Brain microvascular endothelial cell (primary cell): ENCODE measurements around the gene IL12RB1.

Source experiments
- DNase-seq: peaks from one replicate; pipeline ENCODE4 v3.0.0-alpha.2; 2020
- H3K27ac ChIP-seq: fragments of 250-450 bp; sonication (Bioruptor Pico); 2 replicates; pipeline ENCODE4 v1.5.1; 2020; ENCODE audit warnings: mild to moderate bottlenecking, moderate library complexity
- H3K27me3 ChIP-seq: fragments of 250-450 bp; sonication (Bioruptor Pico); replicated peaks from 2 replicates; pipeline ENCODE4 v1.5.1; 2020; ENCODE audit warnings: mild to moderate bottlenecking
- H3K36me3 ChIP-seq: fragments of 250-450 bp; sonication (Bioruptor Pico); replicated peaks from 2 replicates; pipeline ENCODE4 v1.5.1; 2020; ENCODE audit warnings: mild to moderate bottlenecking
- H3K4me3 ChIP-seq: 2 replicates; pipeline ENCODE4 v1.5.1; 2011; ENCODE audit warnings: low read depth, mild to moderate bottlenecking, control low read depth, low read length, moderate library complexity
- in situ Hi-C: cut with HindIII; loops from 2 replicates; pipeline ENCODE4 v1.10.0; 2017; ENCODE audit warnings: low sequenced_read_pairs, low pct_ligation_motif_present
- TF ChIP-seq, protein P1 (sequence below): IDR thresholded peaks from 2 replicates; pipeline ENCODE4 v1.5.1; 2011; ENCODE audit warnings: low read depth, mild to moderate bottlenecking, moderate library complexity, low read length, control low read depth, inconsistent platforms; ENCODE audit errors: missing control alignments

Gene IL12RB1

GRCh38 chr19:18102916-18103542 is 16.3 kb upstream of the IL12RB1 start:
- Histone ChIP-seq H3K4me3 (no peak overlapping the region), H3K27me3 (peaks cover 9% of the 10 kb centered on the region), H3K36me3 (no peaks in the 10 kb centered on the region), H3K27ac (no peak overlapping the region)
- in situ Hi-C loops = no loop called here
- no peak for DNase-seq
- TF ChIP-seq, protein P1, sequence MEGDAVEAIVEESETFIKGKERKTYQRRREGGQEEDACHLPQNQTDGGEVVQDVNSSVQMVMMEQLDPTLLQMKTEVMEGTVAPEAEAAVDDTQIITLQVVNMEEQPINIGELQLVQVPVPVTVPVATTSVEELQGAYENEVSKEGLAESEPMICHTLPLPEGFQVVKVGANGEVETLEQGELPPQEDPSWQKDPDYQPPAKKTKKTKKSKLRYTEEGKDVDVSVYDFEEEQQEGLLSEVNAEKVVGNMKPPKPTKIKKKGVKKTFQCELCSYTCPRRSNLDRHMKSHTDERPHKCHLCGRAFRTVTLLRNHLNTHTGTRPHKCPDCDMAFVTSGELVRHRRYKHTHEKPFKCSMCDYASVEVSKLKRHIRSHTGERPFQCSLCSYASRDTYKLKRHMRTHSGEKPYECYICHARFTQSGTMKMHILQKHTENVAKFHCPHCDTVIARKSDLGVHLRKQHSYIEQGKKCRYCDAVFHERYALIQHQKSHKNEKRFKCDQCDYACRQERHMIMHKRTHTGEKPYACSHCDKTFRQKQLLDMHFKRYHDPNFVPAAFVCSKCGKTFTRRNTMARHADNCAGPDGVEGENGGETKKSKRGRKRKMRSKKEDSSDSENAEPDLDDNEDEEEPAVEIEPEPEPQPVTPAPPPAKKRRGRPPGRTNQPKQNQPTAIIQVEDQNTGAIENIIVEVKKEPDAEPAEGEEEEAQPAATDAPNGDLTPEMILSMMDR = no peak

DNA sequence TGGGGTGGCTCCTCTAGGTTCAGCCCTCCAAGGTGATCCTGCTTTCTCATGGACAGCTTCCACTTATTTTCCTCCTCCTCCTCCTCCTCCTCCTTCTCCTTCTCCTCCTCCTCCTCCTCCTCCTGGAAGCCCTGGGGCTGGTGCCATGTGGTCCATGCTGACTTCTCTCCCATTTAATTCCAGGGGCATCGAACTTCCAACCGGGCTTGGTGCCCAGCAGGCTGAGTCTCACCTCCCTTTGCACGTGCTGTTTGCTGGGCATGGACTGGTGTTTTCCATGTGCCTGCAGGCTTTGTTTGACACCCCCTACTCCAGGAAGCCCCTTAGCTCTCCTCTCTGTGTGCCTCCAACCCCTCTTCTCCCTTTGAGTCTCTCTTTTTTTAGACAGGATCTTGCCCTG is 14.5 kb upstream of the IL12RB1 start:
- in situ Hi-C loops = no loop called here
- H3K36me3 ChIP-seq = no peaks in the 10 kb centered on the region
- DNase-seq = no peak
- no peak overlapping the region for H3K4me3 ChIP-seq
- TF ChIP-seq, protein P1 = no peak
- H3K27me3 ChIP-seq = peaks cover 9% of the 10 kb centered on the region
- H3K27ac ChIP-seq = no peak overlapping the region

GRCh38 chr19:18100710-18101109 is 14.0 kb upstream of the IL12RB1 start:
- DNase-seq = no peak
- no peaks in the 10 kb centered on the region for H3K36me3 ChIP-seq
- in situ Hi-C loops = no loop called here
- no peak overlapping the region for H3K4me3 ChIP-seq
- no peak overlapping the region for H3K27ac ChIP-seq
- H3K27me3 ChIP-seq = peaks cover 9% of the 10 kb centered on the region
- TF ChIP-seq, protein P1 = no peak

GRCh38 chr19:18099623-18099995 is 12.9 kb upstream of the IL12RB1 start:
- TF ChIP-seq, protein P1 = no peak
- no peak overlapping the region for H3K27ac ChIP-seq
- DNase-seq = no peak
- H3K27me3 ChIP-seq = peaks cover 9% of the 10 kb centered on the region
- in situ Hi-C loops = no loop called here
- no peaks in the 10 kb centered on the region for H3K36me3 ChIP-seq
- H3K4me3 ChIP-seq = no peak overlapping the region

DNA sequence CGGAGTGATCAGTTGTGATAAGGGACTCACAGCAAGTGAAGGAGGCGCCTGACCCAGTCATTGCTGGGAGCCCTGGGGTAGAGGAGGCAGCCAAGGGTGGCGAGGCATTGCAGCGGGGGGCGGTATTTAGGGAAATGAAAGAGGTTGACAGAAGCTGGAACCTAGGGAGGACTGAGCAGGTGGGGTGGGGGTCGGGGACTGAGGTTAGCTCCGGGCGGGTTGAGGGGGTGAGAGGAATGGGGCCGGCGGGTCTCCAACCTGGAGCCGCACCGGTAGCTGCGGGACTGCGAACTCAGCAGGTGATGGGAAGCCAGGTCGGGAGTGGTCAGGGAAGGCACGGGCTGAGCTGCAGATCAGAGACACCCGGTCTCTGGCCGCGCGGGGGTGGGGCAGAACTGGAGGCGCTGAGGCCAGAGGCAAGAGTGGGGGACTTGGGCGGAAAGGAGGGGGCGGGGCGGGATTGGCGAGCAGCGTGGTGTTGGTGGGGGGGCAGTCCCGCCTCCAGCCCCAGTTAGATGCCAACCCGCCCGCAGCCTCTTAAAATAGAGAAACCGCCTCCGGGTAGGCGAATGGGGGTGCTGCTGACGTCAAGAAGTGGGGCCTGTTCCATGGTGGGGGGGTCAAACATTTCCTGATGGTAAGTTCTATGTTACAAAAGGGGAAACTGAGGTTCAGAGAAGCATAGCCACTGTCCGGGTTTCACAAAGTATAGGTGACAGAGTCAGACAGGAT is 12.3 kb upstream of the IL12RB1 start:
- in situ Hi-C loops = no loop called here
- no peak overlapping the region for H3K27ac ChIP-seq
- no peaks in the 10 kb centered on the region for H3K36me3 ChIP-seq
- peaks cover 9% of the 10 kb centered on the region for H3K27me3 ChIP-seq
- no peak for DNase-seq
- no peak overlapping the region for H3K4me3 ChIP-seq
- TF ChIP-seq, protein P1 = no peak
